Stimulated activated CD4-positive, alpha-beta T cell treated with anti-CD3 and anti-CD28 coated beads, Interleukin-2, amount 100 ng/mL, for 24 hours (primary cell): ENCODE results near the gene YPEL4.

Experiments used
- DNase-seq, 2 donors: peaks; one replicate each; pipeline ENCODE4 v3.0.0-alpha.2; 2020

The YPEL4 gene

DNA sequence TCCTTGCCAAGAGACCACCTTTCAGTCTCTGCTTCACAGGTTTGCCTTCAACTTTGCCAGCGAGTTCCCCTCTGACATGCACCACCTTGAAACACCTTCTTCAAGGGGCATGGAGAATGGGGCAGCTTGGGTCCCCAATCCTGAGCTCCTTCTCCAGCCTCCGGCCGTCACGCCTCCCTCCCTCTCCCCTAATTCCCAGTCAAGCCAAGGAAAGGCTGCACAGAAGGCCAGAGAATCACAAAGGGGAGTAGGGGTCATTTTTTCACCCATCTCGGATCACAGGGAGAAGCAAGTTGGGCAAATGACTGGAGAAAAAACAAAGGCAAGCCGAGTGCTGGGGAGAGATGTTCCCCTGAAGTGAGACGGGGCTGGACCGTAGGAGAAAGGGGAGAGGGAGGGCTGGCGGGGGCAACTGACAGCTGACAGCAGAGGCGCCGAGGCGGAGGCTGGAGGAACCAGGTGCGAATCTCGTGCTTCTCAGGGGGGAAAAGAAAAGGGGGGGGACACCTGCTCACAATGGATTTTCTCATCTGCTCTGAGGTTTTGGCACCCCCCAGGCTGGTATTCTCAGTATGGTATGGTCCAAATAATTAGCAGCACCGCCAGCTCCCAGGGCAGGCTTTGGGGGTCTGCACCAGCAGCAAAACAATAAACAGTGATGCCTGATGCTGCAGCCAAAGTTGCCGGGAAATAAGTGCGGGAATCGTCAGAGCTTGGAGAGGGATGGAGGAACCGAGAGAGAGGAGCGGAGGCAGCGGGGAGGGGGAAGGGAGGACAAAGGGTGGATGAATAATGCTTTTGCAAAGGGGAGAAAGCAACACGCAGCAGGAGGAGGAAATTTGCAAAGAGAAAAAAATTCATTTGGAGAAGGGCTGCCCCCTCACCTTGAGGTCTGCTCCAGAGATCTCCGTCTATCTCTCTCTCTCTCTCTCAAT, 644 bp downstream of the YPEL4 start:
- no peak for DNase-seq

DNA sequence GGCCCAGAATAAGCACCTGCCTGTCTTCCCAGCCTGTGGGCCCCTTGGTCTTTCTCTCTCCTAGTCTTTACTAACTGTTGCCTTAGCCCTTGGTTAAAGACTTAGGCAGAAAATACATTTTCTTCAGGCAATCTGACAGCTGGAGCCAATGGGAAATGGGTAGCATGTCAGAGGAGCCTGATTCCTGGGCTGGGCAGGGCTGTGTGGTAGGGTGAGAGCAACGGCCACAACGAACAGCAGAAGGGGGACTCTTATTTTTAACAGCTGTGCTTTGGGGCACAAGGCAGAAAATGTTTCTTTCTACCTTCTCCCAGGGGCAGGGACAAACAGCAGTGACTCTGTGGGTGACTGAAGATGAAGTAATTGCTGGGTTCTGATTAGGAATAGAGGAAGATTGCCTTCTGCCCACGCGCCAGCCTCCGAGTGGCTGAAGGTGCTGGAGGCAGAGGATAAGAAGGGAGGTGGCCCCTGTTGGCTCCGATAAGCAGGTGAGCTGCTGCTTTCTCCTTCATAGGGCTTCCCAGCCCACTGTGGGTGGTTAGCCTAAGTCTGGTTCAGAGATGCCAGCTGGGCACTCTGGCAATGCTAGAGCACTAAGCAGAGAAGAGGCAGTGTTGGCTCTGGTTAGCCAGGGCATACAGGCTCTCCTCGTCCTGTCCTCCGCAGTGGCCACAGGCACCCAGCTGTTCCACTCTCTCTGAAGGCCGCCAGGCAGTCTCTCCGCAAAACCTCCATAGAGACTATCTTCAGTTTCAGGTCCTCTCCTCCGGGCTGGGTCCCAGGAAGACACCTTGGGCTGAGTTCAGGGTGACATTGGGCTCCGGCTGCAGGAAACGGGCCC, 1.5 kb downstream of the YPEL4 start:
- DNase-seq: no peak

DNA sequence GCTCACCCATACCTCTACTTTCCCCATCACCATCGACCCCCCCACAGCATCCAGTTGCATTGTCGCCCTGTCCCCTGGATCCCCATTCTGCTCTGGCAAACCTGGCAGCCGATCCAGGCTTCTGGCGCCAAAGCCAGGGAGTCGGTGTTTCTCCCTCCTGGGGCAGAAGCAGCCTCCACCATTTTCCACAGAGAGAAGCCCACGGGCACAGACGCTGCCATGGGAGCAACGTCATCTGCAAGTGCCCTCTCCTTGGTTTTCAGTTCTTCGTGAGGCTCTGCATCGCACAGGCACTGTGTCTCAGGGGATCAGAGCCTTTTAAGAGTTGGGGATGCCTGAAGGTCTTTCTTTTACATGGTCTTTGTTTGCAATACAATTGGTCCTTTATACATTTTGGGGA, 2.3 kb downstream of the YPEL4 start:
- no peak for DNase-seq

DNA sequence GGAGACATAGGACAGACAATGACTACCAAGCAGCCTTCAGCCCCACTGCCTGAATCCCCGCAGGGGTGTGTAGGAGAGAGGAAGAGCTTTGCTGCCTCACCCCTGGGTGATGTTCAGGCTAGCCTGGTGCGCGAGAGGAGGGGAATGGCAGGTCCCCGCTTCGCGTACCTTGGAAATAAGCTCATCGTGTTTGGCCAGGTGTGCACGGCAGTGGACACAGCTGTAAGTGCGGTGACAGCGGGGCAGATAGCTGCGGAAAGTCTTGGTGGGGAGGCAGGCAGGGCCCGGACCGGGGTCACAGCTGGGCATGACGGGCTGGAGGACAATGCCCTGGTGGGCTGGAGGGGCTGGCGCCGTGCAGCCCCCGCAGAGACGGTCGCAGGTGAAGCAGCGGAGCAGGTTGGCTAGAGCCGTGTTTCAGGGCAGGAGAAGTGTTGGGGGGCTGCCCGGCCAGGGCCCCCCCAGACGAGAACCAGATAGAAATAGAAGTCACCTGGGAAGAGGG, 2.9 kb downstream of the YPEL4 start:
- DNase-seq: no peak

DNA sequence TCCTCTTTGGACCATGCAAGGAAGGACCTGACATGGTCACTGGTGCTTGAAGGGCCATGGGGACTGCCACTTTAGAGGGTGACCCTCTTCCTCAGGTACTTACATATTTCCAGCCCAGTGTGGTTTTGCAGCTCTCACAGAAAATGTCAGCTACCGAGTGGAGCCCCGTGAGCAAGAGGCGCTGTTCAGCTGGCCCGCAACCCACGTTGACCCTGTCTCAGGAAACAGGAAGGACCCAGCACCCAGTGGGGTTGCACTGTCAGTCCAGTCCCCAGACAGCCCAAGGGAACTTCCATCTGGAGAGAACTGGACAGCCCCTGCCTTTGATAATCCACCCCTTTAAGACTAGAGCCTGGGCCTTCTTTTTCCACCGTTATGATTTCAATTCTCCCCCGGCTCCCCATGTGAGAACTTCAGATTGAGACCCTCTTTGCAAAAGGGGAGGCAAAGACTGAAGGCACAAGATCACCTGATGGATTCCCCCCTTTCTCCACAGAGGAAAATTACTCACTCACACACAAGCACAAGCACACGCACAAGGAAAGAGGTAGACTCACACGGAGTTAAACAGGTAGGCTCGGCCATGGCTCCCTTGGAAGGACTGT, 3.4 kb downstream of the YPEL4 start:
- no peak for DNase-seq

DNA sequence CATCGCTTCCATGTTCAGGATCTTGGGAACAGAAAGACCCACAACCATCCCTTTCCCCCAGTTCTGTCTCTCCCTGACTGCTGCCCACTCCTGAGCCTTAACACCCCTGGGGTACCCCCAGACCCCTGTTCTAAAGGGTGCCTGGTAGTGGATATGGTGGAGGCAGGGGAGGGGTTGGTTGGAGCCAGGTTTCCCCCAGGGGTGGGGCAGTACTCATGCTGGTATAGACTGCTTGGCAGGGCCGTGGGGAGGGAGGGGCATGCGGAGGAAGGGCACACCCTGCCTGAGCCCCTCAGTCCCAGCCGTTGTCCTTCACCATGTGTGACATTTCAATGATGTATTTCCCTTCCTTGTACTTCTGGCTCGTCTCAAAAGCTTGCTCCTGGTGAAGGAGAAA, 4.0 kb downstream of the YPEL4 start:
- no peak for DNase-seq

DNA sequence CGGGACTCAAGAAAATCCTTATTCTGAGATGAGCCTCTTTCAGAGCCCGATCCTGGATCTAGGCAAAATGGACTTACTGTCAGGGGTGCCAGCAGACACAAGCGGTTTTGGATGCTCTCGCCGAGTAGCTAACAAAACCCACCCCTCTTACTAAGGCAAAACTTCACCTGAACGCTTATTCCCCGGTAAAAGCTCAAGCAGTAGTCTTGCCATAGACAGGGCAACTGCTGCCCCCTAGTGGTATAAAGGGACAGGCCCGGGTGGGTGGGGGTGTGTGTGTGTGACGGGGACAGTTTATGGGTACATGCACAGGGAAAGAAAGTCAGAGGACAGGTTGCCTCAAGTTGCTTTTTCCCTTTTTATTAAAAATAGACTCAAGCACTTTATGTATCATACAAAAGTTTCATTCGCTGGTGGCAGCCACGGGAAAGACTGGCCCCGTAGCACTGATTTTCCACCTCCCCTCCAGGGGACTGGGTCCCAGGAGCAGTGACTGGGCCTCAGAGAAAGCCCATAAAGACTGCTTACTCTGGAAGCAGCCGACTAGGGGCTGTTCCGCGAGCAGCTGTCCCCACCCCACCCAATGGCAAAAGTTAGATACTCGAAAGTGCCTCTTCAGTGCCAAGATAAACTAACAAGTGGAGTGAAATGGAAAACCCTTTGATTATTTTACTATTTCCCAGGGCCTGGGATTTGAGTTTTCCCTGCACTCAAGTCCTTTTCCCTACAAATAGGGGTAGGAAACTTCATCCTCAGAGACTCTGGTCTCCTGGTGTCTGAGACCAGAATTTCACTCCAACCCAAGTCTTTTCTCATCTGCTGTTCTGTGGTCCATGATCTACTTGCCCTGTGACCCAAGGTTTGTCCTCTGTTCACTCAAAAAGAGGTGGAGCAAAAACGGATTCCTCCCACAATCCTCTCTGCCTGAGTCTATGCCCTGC, 4.7 kb downstream of the YPEL4 start:
- DNase-seq: peak; percentile 87 to 90

DNA sequence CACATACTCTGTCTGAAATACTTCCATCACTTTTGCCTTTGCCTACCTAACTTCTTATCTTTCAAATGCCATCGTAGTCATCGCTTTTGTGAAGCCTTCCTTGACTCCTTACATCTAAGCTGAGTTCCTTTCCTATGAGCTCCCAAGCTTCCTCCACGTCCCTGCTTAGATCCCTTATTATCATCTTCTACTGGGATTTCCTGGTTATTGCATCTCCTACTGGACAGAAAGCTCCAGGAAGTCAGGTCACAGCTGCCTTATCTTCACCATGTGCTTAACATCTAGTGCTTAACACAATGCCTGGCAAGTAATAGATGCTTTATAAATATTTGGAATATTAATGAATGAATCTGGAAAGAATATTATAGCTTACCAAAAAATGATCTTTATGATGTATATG, 5.9 kb downstream of the YPEL4 start:
- DNase-seq: no peak

DNA sequence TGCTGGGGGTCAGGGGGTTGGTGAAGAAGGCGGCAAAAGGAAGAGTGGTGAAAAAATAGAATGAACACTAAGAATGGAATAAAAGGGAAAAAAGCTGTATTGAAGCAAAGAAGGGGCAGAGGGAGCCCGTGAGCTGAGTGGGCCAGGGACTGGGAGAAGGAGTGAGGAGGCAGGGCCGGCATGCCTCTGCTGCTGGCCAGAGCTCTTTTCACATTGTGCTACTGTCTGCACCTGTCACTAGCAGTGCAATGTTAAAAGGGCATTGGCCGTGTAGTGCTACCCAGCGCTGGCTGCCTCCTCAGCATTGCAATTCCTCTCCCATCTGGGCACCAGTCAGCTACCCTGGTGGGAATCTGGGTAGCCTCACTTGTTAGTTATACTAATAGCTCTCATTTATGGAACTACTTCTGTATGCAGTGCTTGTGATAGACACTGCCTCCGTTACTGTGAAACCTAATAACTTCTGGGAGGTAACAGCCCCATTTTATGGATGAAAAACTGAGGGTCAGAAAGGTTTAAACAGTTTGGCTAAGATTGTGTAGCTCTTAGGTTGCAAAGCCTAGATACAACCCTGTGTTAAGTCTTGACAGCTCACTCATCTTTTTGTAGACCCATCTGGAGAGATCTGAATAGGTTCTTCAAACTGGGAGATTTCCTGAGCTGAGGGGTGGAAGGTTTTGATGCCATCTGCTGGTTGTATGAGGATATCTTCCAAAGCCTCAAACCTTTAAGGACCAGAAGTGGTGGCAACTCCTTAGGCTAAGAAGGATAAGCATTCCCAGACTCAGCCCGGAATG, 8.5 kb downstream of the YPEL4 start:
- DNase-seq: no peak

DNA sequence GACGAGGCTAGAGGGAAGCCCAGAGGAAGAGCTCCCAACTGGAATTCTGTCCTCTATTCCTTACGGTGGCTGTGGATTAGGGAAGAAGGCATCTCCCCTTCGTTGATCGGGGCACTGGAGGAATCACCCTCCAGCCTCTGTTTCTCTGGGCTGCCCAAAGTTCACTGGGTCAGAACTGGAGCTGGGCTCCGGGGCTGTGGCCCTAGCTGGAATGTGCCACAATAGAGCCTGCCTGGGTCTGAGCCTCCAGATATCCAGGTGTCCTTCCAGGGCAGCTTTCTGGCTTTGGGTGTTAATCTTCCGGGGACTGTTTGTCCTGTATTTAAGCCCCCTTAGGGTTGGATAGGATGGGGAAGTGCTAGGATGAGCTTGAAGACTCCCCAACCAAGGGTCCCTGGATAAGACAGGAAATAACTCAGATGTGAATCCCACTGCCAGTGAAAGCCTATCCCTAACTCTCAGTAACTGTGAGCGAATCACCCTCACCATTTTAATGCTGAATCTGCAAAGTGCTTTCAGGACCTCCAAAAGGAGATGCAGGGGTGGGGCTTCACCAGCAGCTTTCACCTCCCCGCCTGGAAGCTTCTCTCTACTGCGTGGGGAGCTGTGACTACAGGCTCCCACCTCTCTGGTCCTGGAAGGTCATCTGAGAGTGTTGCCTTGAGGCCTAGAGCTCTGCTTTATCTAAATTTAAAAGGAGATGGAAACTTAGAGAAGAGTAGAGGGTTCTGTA, 9.5 kb downstream of the YPEL4 start:
- no peak for DNase-seq

DNA sequence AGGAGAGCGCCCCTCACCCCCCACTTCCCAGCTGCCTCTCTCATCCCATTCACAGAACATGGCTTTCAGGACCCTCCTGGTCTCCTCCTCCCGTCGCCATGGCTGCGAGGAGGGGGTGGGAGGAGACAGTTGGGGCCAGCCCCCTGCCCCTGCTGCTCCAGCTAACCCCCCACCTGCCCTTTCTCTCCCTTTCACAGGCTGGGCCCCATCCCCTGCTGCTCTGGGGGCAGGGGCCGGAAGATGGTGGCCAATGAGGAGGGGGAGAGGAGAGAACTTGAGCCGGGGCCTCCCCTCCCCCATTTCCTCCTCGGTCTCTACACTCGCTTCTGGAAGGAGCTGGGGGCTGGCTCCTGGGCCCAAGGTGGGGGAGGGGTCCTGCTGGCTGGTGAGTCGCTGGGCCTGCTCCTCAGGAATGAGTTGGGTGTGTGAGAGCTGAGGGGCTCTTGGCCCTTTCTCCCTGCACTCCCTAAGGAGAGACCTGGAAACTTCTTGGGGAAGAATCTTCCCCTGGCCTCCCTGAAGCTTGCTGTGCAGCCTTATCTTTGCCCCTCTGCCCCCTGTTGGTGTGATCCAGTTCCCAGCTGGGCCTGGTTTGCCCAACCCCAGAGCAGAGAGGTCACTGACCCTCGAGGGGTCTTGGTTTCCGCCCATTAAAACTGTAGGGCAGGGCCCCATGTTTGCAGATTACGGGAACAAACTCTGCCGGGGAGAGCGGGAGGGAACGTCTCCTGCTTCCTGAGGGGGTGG, 10.2 kb downstream of the YPEL4 start:
- no peak for DNase-seq

DNA sequence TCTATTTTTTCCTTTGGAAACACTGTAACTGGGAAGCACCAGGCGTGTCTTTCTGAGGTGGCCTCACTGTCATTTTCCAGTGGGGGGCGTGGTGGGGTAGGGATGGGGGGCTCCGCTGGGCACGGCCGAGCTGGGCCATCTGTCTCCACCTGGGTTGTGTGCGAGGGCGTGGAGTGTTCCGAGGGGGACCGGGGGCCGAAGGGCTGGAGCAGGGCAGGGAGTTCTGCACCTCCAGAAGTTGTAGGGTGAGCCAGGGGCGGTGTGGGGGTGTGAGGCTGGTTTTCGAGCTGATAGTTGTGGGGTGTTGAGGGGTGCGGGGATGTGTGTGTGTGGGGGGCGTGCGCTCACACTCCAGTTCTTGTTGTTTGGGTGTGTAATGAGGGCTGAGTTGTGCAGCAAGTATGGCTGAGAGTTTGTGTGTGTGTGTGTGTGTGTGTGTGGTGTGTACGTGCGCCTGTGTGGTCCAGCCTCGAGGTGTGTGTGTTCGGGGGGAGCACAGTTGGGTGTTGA, 10.8 kb downstream of the YPEL4 start:
- DNase-seq: no peak

DNA sequence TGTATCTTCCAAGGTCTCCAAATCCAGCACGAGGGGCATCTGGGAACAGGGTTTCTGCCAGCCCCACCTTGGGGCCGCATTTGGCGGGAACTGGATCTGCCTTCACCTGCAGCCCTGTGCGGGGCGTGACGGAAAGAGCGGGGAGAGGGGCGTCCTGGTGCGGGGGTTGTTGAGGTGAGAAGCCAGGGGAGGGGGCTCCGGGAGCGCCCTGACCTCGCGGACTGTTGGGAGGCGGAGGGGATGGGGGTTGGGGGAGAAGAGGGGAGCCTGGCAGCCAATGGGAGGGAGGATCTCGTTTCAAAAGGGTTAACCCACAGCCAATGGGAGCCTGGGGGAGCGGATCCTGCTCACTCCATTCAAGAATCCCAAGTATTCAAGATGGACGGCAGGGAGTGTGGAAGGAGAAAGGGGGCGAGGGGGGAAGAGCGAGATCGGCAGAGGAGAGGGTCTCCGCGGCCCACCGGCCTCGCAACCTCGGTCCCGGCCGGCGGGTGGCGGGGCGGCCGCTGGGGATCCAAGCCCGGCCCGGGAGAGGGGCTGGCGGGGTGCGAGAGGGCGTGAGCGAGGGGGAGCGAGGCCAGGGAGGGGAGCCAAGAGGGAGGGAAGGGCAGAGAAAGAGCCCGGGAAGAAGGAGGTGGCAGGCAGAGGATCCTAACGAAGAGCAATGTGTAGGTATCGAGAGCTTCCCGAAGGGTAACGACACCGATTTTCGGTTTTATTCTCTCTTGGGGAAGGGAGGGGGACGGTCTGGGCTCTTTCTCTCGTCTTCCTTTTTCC, 11.5 kb downstream of the YPEL4 start:
- no peak for DNase-seq

DNA sequence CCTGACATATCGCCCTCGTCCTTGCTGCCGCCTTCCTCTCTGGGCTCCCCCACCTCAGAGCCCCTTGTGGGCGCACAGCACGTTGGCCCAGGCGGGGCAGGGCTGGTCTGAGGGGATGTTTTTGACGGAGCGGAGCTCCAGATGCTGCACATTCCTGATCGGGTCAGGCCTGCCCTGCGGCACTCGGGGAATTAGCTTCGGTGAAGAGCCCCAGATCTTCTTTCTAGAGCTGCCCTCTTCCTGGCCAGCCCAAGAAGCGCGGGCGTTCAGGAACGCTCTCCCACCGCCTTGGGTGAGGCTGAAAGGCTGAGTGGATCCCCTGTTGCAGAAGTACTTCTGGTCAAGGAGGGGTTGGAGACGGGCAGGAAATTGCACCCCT, 12.1 kb downstream of the YPEL4 start:
- DNase-seq: no peak

DNA sequence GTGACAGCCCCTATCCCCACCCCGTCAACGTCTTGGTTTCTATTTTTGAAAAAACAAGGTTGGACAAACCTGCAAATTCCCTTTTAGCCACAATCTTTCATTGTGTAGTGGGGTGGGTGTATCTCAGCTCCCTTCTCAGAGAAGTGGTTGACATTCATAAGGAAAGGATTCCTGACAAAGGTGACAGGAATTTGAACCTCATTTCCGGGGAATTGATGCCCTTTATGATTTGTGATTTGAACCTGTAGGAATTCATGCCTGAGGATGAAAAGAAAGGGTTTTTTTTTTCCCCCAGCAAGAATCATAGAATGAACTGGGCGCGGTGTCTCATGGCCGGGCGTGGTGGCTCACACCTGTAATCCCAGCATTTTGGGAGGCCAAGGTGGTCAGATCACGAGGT, 14.5 kb downstream of the YPEL4 start:
- no peak for DNase-seq

DNA sequence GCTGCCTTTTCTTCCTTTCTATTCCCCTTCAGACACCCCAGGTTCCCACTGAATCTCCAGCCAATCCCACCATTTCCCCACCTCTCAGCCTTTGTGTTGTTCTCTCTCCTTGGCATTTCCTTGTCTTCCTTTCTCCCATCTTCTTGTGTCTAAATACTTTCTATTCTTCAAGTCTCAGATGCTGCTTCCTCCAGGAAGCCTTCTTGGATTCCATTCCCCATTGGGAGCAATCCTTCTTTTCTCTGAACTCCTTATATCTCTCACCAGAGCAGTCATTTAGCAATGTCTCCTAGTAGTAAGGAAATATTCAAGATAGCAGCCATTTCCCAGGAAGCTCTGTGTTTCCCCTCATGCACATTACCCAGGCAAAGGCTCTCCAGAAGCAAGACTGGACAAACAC, 15.4 kb downstream of the YPEL4 start:
- DNase-seq: no peak

DNA sequence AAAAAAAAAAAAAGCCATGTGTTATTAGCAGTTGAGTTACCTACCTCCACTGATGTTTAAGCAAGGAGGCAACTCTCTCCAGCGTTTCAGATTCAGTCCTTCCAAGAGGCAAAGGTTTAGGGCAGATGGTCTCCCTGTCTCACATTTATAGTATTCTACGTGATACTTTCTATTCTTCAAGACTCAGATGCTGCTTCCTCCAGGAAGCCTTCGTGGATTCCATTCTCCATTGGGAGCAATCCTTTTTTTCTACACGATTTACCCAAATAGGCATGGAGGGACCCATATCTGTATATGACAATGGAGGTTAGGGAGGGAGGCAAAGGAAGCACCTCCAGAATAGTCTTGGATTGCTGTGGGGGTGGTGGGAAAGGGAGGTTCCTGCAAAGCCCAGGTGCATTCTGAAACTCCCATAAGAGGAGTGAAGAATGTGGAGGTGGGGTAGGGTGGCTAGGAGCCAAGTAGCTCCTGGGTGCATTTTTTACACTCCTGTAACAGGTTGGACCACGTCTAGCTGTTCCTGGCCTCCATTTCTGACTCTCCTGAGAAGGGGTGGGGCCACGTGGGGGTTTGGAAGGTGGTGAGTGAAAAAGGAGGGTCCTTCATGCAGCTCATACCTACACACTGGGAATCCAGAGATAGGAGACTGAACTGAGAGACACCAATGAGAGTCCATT, 16.2 kb downstream of the YPEL4 start:
- DNase-seq: no peak

DNA sequence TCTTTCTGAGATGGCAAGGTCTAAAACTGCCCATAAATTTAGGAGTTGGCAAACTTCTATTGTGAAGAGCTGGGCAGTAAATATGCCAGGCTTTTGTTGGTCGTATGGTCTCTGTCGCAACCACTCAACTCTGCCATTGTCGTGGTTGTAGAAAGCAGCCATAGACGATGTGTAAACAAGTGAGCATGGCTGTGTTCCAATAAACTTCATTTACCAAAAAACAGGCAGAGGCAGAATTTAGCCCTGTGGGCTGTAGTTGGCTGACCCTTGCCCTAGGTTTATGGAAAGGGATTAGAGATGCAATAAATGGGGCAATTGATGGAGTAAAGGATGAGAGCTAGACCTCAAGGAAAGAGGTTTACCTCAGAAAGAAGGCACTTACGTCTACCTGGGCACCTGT, 17.6 kb downstream of the YPEL4 start:
- no peak for DNase-seq
